ENCODE data around the gene MTA2. TPM values are rescaled to one million over a fixed set of nuclear protein-coding genes. Genes with fewer than 3 reads are reported as not detected.

Gene MTA2
- total and polyA plus RNA-seq, 2 of the 8 experiments (the other 6 are each of a cell fraction or from before 2014, with no cell fraction given), result 25.7 to 114 TPM

DNA sequence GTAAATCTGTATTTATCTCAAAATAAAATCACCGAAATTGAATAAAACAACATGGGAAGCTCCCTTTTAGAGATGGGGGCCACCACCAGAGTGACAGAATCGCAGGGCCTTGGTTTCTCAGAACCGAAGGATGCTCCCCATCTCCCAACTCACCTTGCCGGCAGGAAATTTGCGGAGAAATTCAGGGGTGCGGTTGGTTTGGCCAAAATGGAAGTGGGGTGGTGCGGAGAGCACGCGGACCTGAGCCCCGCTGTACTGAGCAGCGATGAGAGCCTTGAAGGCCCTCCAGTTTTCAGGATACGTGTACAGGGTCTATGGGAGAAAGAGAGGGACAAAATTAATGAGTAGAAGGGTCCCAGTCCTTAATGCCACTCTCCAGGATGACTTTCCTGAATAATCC is 29.2 kb downstream of the MTA2 start:
- Histone ChIP-seq H3K4me3 (ENCODE audit: extremely low read depth in 1 of 4, insufficient read depth in 2 of 4, low read depth in 3 of 4, low read length in 4 of 4) (peak overlapping the region; percentile 90 to 100 (median 91)), H3K23ac (ENCODE audit: insufficient read length) (no peak overlapping the region), H3K9me3 (ENCODE audit: insufficient read depth in 2 of 2, low read depth in 1 of 2, low read length in 1 of 2) (no peaks in the 10 kb centered on the region), H4K91ac (replicated peaks; ENCODE audit: insufficient read length, low read length) (no peak overlapping the region), H3K27me3 (replicated peaks in 1 of 4; ENCODE audit: control insufficient read depth in 3 of 4, extremely low read depth in 1 of 4, insufficient read depth in 3 of 4, low read length in 3 of 4) (no peaks in the 10 kb centered on the region), H3K18ac (ENCODE audit: extremely low read depth, low read length) (no peak overlapping the region), H2AK5ac (ENCODE audit: low read depth, low read length) (no peak overlapping the region), H3K27ac (ENCODE audit: low read depth, low read length) (no peak overlapping the region), H3K4me2 (ENCODE audit: insufficient read depth in 1 of 2, low read depth in 2 of 2, low read length in 2 of 2) (peak overlapping the region; percentile 73 to 85), H3K56ac (replicated peaks; ENCODE audit: insufficient read length, low read depth, low read length) (no peak overlapping the region), H4K5ac (ENCODE audit: insufficient read length, low read depth, low read length) (no peak overlapping the region), H3K9ac (replicated peaks in 1 of 4; ENCODE audit: extremely low read depth in 1 of 4, low read depth in 3 of 4, low read length in 3 of 4) (peak overlapping the region; percentile 79 to 95 (median 88)), H2BK120ac (replicated peaks; ENCODE audit: low read depth, low read length) (no peak overlapping the region), H2BK20ac (ENCODE audit: low read length) (no peak overlapping the region), H2BK12ac (ENCODE audit: low read depth, low read length) (no peak overlapping the region), H4K20me1 (replicated peaks in 1 of 2; ENCODE audit: control insufficient read depth in 1 of 2, insufficient read depth in 2 of 2, low read length in 2 of 2) (peaks cover under 1 to 18% of the 10 kb centered on the region in 2 experiments), H2BK15ac (ENCODE audit: low read length) (no peak overlapping the region), H2BK5ac (ENCODE audit: low read depth, low read length) (no peak overlapping the region), H4K8ac (ENCODE audit: extremely low read depth, insufficient read depth, low read length) (no peak overlapping the region), H2AFZ (ENCODE audit: low read length) (no peak overlapping the region), H3K79me2 (ENCODE audit: control insufficient read depth in 1 of 2, insufficient read depth in 2 of 2, low read length in 2 of 2) (peaks cover 0 to 48% of the 10 kb centered on the region in 2 experiments), H3K4me1 (replicated peaks in 1 of 4; ENCODE audit: control insufficient read depth in 3 of 4, insufficient read depth in 4 of 4, low read length in 3 of 4) (peaks cover 0 to 11% (median 7%) of the 10 kb centered on the region in 4 experiments; a peak in 4 of 7 replicates), H3K14ac (ENCODE audit: insufficient read length) (no peak overlapping the region), H3K23me2 (ENCODE audit: low read depth, low read length) (peaks cover 13% of the 10 kb centered on the region), H3K4ac (replicated peaks; ENCODE audit: insufficient read length, low read depth, low read length) (no peak overlapping the region), H3K36me3 (ENCODE audit: control insufficient read depth in 2 of 4, insufficient read depth in 4 of 4, low read length in 3 of 4) (peaks cover 27 to 60% (median 49%) of the 10 kb centered on the region in 4 experiments), H3K79me1 (ENCODE audit: low read depth, low read length) (0 out of 2 replicates have a peak, but pooled peaks cover 4% of the 10 kb centered on the region)
- DNase-seq (ENCODE audit: low read depth in 1 of 2, low spot score in 2 of 2) (no peak), FAIRE-seq (no peak)
- ChIA-PET POLR2A (ENCODE audit: partially characterized antibody) (interaction anchor here (0.6 to 20.7 kb wide), 21 partner anchors 8 to 317 kb away, joined by 3 to 336 read pairs (median 4); partner anchors contain the start of genes C11orf98, CSKMT, LBHD1 and SCGB1A1), CTCF (ENCODE audit: partially characterized antibody) (interaction anchor here (0.5 to 4.5 kb wide), 5 partner anchors 12 to 169 kb away, joined by 3 to 22 read pairs (median 3); no protein-coding TSS in a partner anchor)
- 77% methylated on average over 12 of the region's 12 CpGs; no CpG with 5 or more reads in 1 of the 2 experiments for WGBS, 2 experiments (ENCODE audit: extremely low coverage in 1 of 2, insufficient coverage in 1 of 2, insufficient read length in 1 of 2, insufficient replicate concordance in 2 of 2, low coverage in 1 of 2, low lambda C conversion rate in 2 of 2, missing lambda C conversion rate in 1 of 2)
- TF ChIP-seq KDM4A (IDR thresholded peaks at IDR 0.05; ENCODE audit: low read depth, low read length, severe bottlenecking) (no peak), RBBP5 (IDR thresholded peaks at IDR 0.05; ENCODE audit: borderline replicate concordance, low read depth, low read length) (no peak), HDAC6 (IDR thresholded peaks at IDR 0.05; ENCODE audit: low read depth, low read length) (no peak), TEAD4 (IDR thresholded peaks at IDR 0.05; ENCODE audit: low read depth, low read length) (no peak), POLR2A (IDR thresholded peaks at IDR 0.05; ENCODE audit: control extremely low read depth in 1 of 2, low read depth in 2 of 2, low read length in 2 of 2) (no peak)
- TF ChIP-seq, protein P1, sequence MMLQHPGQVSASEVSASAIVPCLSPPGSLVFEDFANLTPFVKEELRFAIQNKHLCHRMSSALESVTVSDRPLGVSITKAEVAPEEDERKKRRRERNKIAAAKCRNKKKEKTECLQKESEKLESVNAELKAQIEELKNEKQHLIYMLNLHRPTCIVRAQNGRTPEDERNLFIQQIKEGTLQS (IDR thresholded peaks at IDR 0.05; ENCODE audit: insufficient read depth, low read depth, low read length), result no peak

Data from H1 (cell line).